Activated CD8-positive, alpha-beta T cell treated with anti-CD3 and anti-CD28 coated beads, Interleukin-2, amount 10 ng/mL, durations not matched to agents 7 days and 5 days (primary cell): ENCODE results near the gene DNAJC11. TPM values are rescaled to one million over a fixed set of nuclear protein-coding genes. Genes with fewer than 3 reads are reported as not detected.
A peak's percentile ranks its signal among the peaks of the same experiment; 100 is the strongest.
"Not testable (repeated sequence)": the region's sequence is repeated elsewhere in the genome, so short reads cannot be mapped to it uniquely, and the experiment has no call there.

Experiments
- ATAC-seq: fragments of 150-1000 bp; cut with Tn5 transposase; one replicate; pipeline ENCODE4 v1.10.0; 2021; ENCODE audit warnings: moderate library complexity
- CTCF ChIA-PET: fragments of 350-600 bp; sonication (Branson Sonifier 250); formaldehyde crosslinking; loops from one replicate; lab custom pipeline; 2021; ENCODE audit warnings: antibody characterized with exemption; lab: Charles Lee
- POLR2A ChIA-PET: fragments of 350-600 bp; sonication (Branson Sonifier 250); formaldehyde crosslinking; loops from one replicate; lab custom pipeline; 2021; ENCODE audit warnings: antibody characterized with exemption; lab: Charles Lee
- DNase-seq: peaks from one replicate; pipeline ENCODE4 v3.0.0-alpha.2; 2020
- H3K27ac Mint-ChIP-seq: one replicate; pipeline ENCODE4 v1.8.0; 2021; ENCODE audit warnings: mild to moderate bottlenecking, mixed read lengths
- H3K27me3 Mint-ChIP-seq: one replicate; pipeline ENCODE4 v1.8.0; 2021; ENCODE audit warnings: low read depth, mixed read lengths
- H3K36me3 Mint-ChIP-seq: one replicate; pipeline ENCODE4 v1.8.0; 2021; ENCODE audit warnings: low read depth, mixed read lengths
- H3K4me1 Mint-ChIP-seq: one replicate; pipeline ENCODE4 v1.8.0; 2021; ENCODE audit warnings: low read depth, mixed read lengths
- H3K4me3 Mint-ChIP-seq: one replicate; pipeline ENCODE4 v1.8.0; 2021; ENCODE audit warnings: mild to moderate bottlenecking, mixed read lengths
- H3K9me3 Mint-ChIP-seq: one replicate; pipeline ENCODE4 v1.8.0; 2022; ENCODE audit warnings: mixed read lengths; ENCODE audit not compliant: insufficient read depth
- total RNA-seq, 2 experiments: library from RNA; stranded (reverse); gene quantifications; one replicate each; pipeline ENCODE4 v1.2.3, GENCODE V29; 2021

The DNAJC11 gene
- total RNA-seq, 2 experiments from 2014 or later: 47.2 to 48.8 TPM

DNA sequence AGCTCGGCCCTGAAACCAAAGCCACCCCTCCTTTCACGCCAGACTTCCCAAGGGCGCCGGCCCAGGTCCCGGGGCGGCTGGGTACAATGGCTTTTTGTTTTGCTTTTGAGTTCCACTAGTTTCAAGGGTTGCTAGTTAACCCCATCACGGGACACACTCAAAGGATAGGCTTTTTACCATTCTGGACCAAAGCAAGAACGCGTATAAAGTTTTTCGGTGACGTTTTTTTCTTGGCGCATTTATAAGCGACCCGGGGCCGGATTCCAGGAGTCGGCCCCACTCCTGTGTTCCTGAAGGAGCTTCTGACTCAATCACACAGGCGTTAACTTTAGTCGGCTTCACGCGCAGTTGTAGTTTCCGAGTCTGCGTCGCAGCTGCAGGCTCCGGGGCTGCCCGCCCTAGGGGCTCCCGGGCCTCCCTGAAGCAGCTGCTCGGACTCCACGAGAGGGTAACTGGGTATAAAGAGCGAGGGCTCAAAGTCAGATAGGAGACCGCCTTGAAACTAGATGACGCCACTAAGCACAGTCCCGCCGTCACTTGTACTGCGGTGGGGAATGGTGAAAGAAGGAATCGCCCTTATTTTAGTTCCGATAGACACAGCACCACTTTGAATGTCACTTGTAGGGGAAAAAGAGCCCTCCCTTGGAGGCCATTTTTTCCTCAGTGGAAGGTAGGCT is 98.2 kb downstream of the DNAJC11 start:
- ATAC-seq (peak; percentile 32), DNase-seq (peak; percentile 66)
- no peaks in the 10 kb centered on the region for H3K27me3 Mint-ChIP-seq
- peaks cover 27% of the 10 kb centered on the region for H3K4me1 Mint-ChIP-seq
- peaks cover 22% of the 10 kb centered on the region for H3K36me3 Mint-ChIP-seq
- H3K27ac Mint-ChIP-seq: peak overlapping the region; percentile 95
- H3K4me3 Mint-ChIP-seq: peak overlapping the region; percentile 77
- H3K9me3 Mint-ChIP-seq: no peaks in the 10 kb centered on the region
- POLR2A ChIA-PET: interaction anchor here (0.6 to 4.5 kb wide), 13 partner anchors 9 to 211 kb away, joined by 3 to 32 read pairs (median 4); partner anchors contain the start of genes NOL9, PHF13, PLEKHG5 and TAS1R1
- CTCF ChIA-PET: interaction anchor here (0.7 to 4.7 kb wide), 6 partner anchors 9 to 113 kb away, joined by 3 to 37 read pairs (median 4); partner anchors contain the start of genes NOL9, TAS1R1 and ZBTB48

- peak; percentile 86 for DNase-seq
- Mint-ChIP-seq H3K36me3 (peaks cover 25% of the 10 kb centered on the region), H3K4me1 (peaks cover 30% of the 10 kb centered on the region), H3K4me3 (peak within 1 kb of the TSS; percentile 99), H3K27ac (peak within 1 kb of the TSS; percentile 95), H3K27me3 (no peaks in the 10 kb centered on the region), H3K9me3 (no peaks in the 10 kb centered on the region)
- ChIA-PET POLR2A (interaction anchor here (0.5 to 4.5 kb wide), 12 partner anchors 10 to 211 kb away, joined by 3 to 32 read pairs (median 4); partner anchors contain the start of genes NOL9, PHF13, PLEKHG5 and TAS1R1), CTCF (interaction anchor here (0.7 to 4.7 kb wide), 9 partner anchors 10 to 112 kb away, joined by 3 to 37 read pairs (median 4); partner anchors contain the start of genes NOL9, TAS1R1 and ZBTB48)
- peak; percentile 63 for ATAC-seq
Measured at GRCh38 chr1:6602669-6603237, 98.9 kb downstream of the DNAJC11 start, which contains the start of gene KLHL21. Gene KLHL21, minus strand, starts transcription at chr1:6602869. Its CDS starts 52 bp downstream, at chr1:6602817.

DNA sequence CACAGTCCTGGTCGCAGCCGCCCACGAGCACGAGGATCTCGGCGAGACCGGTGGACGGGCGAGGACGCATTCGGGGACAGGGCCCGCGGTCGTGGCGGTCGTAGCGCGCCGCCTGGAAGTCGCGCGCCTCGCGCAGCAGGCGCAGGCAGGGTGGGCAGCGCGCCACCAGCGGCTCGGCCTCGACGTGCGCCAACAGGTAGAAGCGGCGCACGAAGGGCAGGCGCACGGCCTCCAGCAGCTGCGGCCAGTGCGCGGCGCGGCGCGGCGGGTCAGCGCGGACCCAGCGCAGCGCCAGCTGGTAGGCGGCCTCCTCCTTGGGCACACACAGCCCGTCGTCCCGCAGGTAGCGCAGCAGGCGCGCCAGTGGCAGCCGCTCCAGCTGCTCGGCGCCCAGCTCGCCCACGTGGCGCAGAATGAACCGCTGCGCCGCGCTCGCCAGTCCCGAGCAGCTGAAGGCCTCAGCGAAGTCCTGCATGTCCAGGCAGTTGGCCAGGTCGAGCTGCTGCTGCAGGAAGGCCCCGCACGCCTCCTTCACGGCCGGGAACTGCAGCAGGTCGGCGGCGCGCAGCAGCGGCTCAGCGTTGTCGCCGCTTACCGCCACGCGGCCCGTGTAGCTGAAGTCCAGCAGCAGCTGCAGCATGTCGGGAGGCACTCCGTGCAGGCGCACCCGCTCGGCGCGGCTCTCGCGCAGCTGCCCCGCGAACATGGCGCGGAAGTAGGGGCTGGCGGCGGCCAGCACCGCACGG is 99.5 kb downstream of the DNAJC11 start:
- H3K4me1 Mint-ChIP-seq: peaks cover 33% of the 10 kb centered on the region

GRCh38 chr1:6601049-6601922 is 100.3 kb downstream of the DNAJC11 start:
- ATAC-seq: peak; percentile 42
- DNase-seq: peak; percentile 79
- H3K4me1 Mint-ChIP-seq: peaks cover 34% of the 10 kb centered on the region
- peaks cover 35% of the 10 kb centered on the region for H3K36me3 Mint-ChIP-seq
- CTCF ChIA-PET: interaction anchor here (0.9 to 4.7 kb wide), 11 partner anchors 8 to 110 kb away, joined by 3 to 37 read pairs (median 4); partner anchors contain the start of genes NOL9, TAS1R1 and ZBTB48
- peak overlapping the region; percentile 93 for H3K27ac Mint-ChIP-seq
- H3K4me3 Mint-ChIP-seq: peak overlapping the region; percentile 99
- POLR2A ChIA-PET: interaction anchor here (0.8 to 4.5 kb wide), 6 partner anchors 12 to 183 kb away, joined by 3 to 32 read pairs (median 4); partner anchors contain the start of genes NOL9, TAS1R1 and ZBTB48
- no peaks in the 10 kb centered on the region for H3K9me3 Mint-ChIP-seq
- no peaks in the 10 kb centered on the region for H3K27me3 Mint-ChIP-seq

More for the DNA sequence above, 99.5 kb downstream of the DNAJC11 start:
- Mint-ChIP-seq H3K27me3 (no peaks in the 10 kb centered on the region), H3K27ac (peak overlapping the region; percentile 93), H3K9me3 (no peaks in the 10 kb centered on the region), H3K4me3 (peak overlapping the region; percentile 99), H3K36me3 (peaks cover 30% of the 10 kb centered on the region)
- DNase-seq: no peak
- ATAC-seq: peak; percentile 45
- ChIA-PET POLR2A (interaction anchor here (0.5 to 4.5 kb wide), 6 partner anchors 13 to 182 kb away, joined by 3 to 32 read pairs (median 4); partner anchors contain the start of genes NOL9, TAS1R1 and ZBTB48), CTCF (interaction anchor here (0.7 to 4.7 kb wide), 9 partner anchors 9 to 111 kb away, joined by 3 to 37 read pairs (median 3); partner anchors contain the start of genes NOL9, TAS1R1 and ZBTB48)

DNA sequence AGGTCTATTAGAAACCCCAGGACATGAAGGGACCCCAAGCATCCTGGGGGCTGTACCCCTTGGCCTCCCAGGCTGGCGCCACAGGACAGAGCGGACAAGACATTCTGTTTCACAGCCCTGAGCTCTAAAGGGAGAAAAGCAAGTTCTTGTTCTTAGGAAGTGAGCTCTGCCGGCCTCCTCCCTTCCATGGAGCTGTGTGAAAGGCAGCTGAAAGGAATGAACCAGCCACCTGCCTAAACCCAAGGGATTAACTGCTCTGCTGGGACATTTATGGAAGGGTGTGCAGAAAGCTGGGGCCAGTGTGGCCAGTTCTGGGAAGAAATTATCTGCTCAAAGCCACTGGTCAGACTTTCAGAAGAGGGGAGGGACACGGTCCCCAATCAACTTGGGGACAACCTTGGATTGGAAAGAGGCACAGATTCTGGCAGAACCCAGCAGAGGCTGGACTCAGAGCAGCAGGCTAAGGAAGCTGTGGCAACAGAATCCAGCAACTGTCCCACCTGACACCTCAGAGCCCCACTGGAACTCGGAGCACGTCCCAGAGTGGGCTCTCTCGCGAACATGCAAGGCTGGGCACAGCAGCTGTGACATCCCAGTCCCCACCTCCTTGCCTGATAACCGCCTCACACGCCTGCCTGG is 101.1 kb downstream of the DNAJC11 start:
- Mint-ChIP-seq H3K36me3 (peaks cover 42% of the 10 kb centered on the region), H3K27ac (peak overlapping the region; percentile 93), H3K4me1 (peaks cover 38% of the 10 kb centered on the region), H3K9me3 (no peaks in the 10 kb centered on the region), H3K4me3 (peak overlapping the region; percentile 99), H3K27me3 (no peaks in the 10 kb centered on the region)
- DNase-seq: no peak
- POLR2A ChIA-PET: interaction anchor here (0.5 to 4.5 kb wide), 8 partner anchors 13 to 573 kb away, joined by 3 to 15 read pairs (median 3); partner anchors contain the start of genes NOL9, TAS1R1 and ZBTB48
- CTCF ChIA-PET: interaction anchor here (1.1 to 4.7 kb wide), 8 partner anchors 8 to 67 kb away, joined by 3 to 37 read pairs (median 4); partner anchors contain the start of genes NOL9, TAS1R1 and ZBTB48
- no peak for ATAC-seq

GRCh38 chr1:6599991-6600390 is 101.6 kb downstream of the DNAJC11 start:
- not testable (repeated sequence) for ATAC-seq

DNA sequence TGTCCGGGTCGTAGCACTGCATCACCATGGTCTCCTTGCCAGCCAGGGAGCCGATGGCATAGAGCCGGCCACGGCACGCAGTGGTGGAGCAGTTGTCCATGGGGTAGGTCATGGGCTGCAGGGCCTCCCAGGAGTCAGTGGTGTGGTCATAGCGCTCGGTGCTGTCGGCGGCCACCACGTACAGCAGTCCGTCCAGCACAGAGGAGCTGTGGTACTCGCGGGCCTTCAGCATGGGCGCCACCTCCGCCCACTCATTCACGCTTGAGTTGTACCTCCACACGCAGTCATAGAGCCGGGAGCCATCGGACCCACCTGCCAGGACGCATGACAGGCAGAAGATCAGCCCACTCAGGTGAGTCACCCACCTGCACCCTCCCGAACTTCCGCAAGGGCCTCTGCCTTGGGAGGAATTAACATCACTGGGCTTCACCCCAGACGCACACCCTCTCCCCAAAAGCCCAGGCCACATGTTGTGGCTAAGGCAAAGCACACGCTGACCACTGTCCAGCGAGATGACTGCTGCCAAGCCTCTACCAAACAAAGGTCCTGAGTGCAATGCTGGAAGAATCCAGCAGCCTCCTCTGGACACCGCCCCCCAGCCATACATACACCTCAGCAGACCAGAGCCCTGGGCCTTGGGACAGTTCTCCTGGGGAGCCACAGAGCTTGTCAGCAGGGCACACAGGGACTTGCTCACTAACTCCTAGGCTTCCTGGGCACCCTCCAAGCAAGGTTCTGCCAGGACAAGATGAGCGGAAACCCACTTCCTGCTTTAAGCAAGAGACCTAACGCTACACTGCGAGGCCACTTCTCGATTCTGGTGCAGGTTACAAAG is 102.3 kb downstream of the DNAJC11 start:
- Mint-ChIP-seq H3K4me1 (peaks cover 40% of the 10 kb centered on the region), H3K36me3 (peaks cover 52% of the 10 kb centered on the region), H3K27me3 (no peaks in the 10 kb centered on the region), H3K4me3 (peak overlapping the region; percentile 99), H3K9me3 (no peaks in the 10 kb centered on the region), H3K27ac (peak overlapping the region; percentile 89)
- CTCF ChIA-PET: interaction anchor here (1.1 to 4.7 kb wide), 8 partner anchors 8 to 47 kb away, joined by 3 to 37 read pairs (median 4); partner anchors contain the start of genes NOL9, TAS1R1 and ZBTB48
- ATAC-seq (peak; percentile 16), DNase-seq (peak; percentile 71)
- POLR2A ChIA-PET: interaction anchor here (1.0 to 4.5 kb wide), 6 partner anchors 12 to 108 kb away, joined by 3 to 15 read pairs (median 3); partner anchors contain the start of genes NOL9, TAS1R1 and ZBTB48

More at GRCh38 chr1:6599991-6600390, 101.6 kb downstream of the DNAJC11 start:
- H3K27me3 Mint-ChIP-seq, DNase-seq, H3K9me3 Mint-ChIP-seq: not testable (repeated sequence)
- ChIA-PET CTCF (interaction anchor here (1.1 to 4.7 kb wide), 8 partner anchors 9 to 67 kb away, joined by 3 to 37 read pairs (median 4); partner anchors contain the start of genes NOL9, TAS1R1 and ZBTB48), POLR2A (interaction anchor here (0.5 to 4.5 kb wide), 7 partner anchors 13 to 573 kb away, joined by 3 to 15 read pairs (median 3); partner anchors contain the start of genes NOL9, TAS1R1 and ZBTB48)
- Mint-ChIP-seq H3K36me3 (peaks cover 48% of the 10 kb centered on the region), H3K4me1 (peaks cover 41% of the 10 kb centered on the region), H3K27ac (peak overlapping the region; percentile 93), H3K4me3 (peak overlapping the region; percentile 99)

GRCh38 chr1:6597777-6598131 is 103.9 kb downstream of the DNAJC11 start:
- Mint-ChIP-seq H3K4me1 (peaks cover 40% of the 10 kb centered on the region), H3K36me3 (peaks cover 63% of the 10 kb centered on the region), H3K27ac (peak overlapping the region; percentile 49), H3K9me3 (no peaks in the 10 kb centered on the region), H3K27me3 (no peaks in the 10 kb centered on the region), H3K4me3 (no peak overlapping the region)
- DNase-seq (no peak), ATAC-seq (no peak)
- POLR2A ChIA-PET: no interaction called here
- CTCF ChIA-PET: interaction anchor here (1.0 kb wide), 1 partner anchor 9 kb away, joined by 3 read pairs; no protein-coding TSS in a partner anchor
